Measurements from ENCODE around the gene MYMK. TPM values are rescaled to one million over a fixed set of nuclear protein-coding genes. Genes with fewer than 3 reads are reported as not detected.

Gene MYMK
- total and polyA plus RNA-seq, 2 of the 4 experiments (the other 2 are of a cell fraction): not detected

GRCh38 chr9:133492061-133493021 is 32.4 kb downstream of the MYMK start (continued):
- no peak for TF ChIP-seq MAFK (IDR thresholded peaks at IDR 0.05; ENCODE audit: low read depth, low read length)
- no peak for TF ChIP-seq BHLHE40 (IDR thresholded peaks at IDR 0.05; ENCODE audit: low read depth, low read length)

- Histone ChIP-seq H3K27me3 (ENCODE audit: control insufficient read depth, insufficient read depth, low read length) (peaks cover 37% of the 10 kb centered on the region; the same call in 1 of the 2 replicates), H3K36me3 (ENCODE audit: control insufficient read depth, insufficient read depth, low read length) (no peaks in the 10 kb centered on the region), H3K18ac (ENCODE audit: low read depth, low read length) (no peak overlapping the region), H3K9me3 (ENCODE audit: control insufficient read depth, insufficient read depth, low read length) (no peaks in the 10 kb centered on the region), H3K56ac (ENCODE audit: extremely low read depth, insufficient read depth, low read length) (no peak overlapping the region), H3K4me2 (ENCODE audit: low read depth, low read length) (no peak overlapping the region), H3K14ac (replicated peaks; ENCODE audit: low read depth, low read length) (no peak overlapping the region), H2BK15ac (ENCODE audit: low read depth, low read length) (no peak overlapping the region), H2BK20ac (ENCODE audit: low read depth, low read length) (no peak overlapping the region), H3K9ac (ENCODE audit: low read depth, low read length) (no peak overlapping the region), H3K79me1 (ENCODE audit: low read depth in 1 of 2, low read length in 2 of 2) (no peaks in the 10 kb centered on the region), H4K5ac (ENCODE audit: low read depth, low read length) (no peak overlapping the region), H4K20me1 (ENCODE audit: insufficient read depth, low read length) (0 out of 2 replicates have a peak, but pooled peaks cover 5% of the 10 kb centered on the region), H2AK5ac (ENCODE audit: low read depth, low read length) (no peak overlapping the region), H2BK120ac (ENCODE audit: low read depth, low read length) (no peak overlapping the region), H2BK5ac (ENCODE audit: low read depth, low read length, poor library complexity, severe bottlenecking) (no peak overlapping the region), H3K4me3 (ENCODE audit: insufficient read depth, low read depth, low read length) (no peak overlapping the region), H3K27ac (ENCODE audit: insufficient read depth, low read length) (no peak overlapping the region), H3K4me1 (ENCODE audit: control insufficient read depth, insufficient read depth, low read length) (peaks cover 4% of the 10 kb centered on the region; the same call in 1 of the 2 replicates), H2AFZ (replicated peaks; ENCODE audit: low read length, poor library complexity) (no peak overlapping the region), H4K91ac (ENCODE audit: insufficient read depth, low read depth, low read length) (no peak overlapping the region), H3K9me1 (ENCODE audit: insufficient read depth, low read length) (peaks cover 5% of the 10 kb centered on the region; the same call in 1 of the 2 replicates), H4K8ac (ENCODE audit: low read depth in 2 of 2, low read length in 2 of 2) (no peak overlapping the region), H3K23ac (ENCODE audit: low read depth, low read length) (no peak overlapping the region), H3K4ac (ENCODE audit: low read depth, low read length) (no peak overlapping the region), H2AK9ac (replicated peaks; ENCODE audit: low read depth, low read length, poor library complexity) (no peak overlapping the region)
- in situ Hi-C loops (cut with MboI; ENCODE audit: low sequenced_read_pairs) (loop anchor here (25.0 kb wide), 1 partner anchor 454 kb away; the partner anchor contains the start of gene GTF3C5), intact Hi-C loops (cut with micrococcal nuclease) (no loop called here), dilution Hi-C loops (cut with HindIII; ENCODE audit: low sequenced_read_pairs, unreplicated experiment) (no loop called here)
- DNase-seq (no peak), ATAC-seq (ENCODE audit: low read depth) (no peak)
- CTCF ChIA-PET: no interaction called here
- no TSS peak for BruUV-seq (replicated peaks)
- WGBS, 2 experiments (ENCODE audit: extremely low coverage in 2 of 2, insufficient read length in 1 of 2): 69% methylated on average over 3 of the region's 8 CpGs; no CpG with 5 or more reads in 1 of the 2 experiments
- POLR2A ChIA-PET (ENCODE audit: unreplicated experiment): no interaction called here
- no peak for TF ChIP-seq RAD21 (IDR thresholded peaks at IDR 0.05; ENCODE audit: low read length)
- TF ChIP-seq CHD1 (IDR thresholded peaks at IDR 0.05; ENCODE audit: low read depth, low read length): no peak
- no peak for TF ChIP-seq RFX5 (IDR thresholded peaks at IDR 0.05; ENCODE audit: low read depth, low read length)
- TF ChIP-seq MAFK (IDR thresholded peaks at IDR 0.05; ENCODE audit: low read depth, low read length): no peak
- no peak for TF ChIP-seq RCOR1 (IDR thresholded peaks at IDR 0.05; ENCODE audit: insufficient replicate concordance, low read length)
- TF ChIP-seq FOS (IDR thresholded peaks at IDR 0.05; ENCODE audit: low read depth, low read length): no peak
- TF ChIP-seq MAZ (IDR thresholded peaks at IDR 0.05; ENCODE audit: borderline replicate concordance, low read depth, low read length): no peak
- no peak for TF ChIP-seq BHLHE40 (IDR thresholded peaks at IDR 0.05; ENCODE audit: low read depth, low read length)
- TF ChIP-seq MXI1 (IDR thresholded peaks at IDR 0.05; ENCODE audit: borderline replicate concordance, low read depth, low read length): no peak
- TF ChIP-seq USF2 (IDR thresholded peaks at IDR 0.05; ENCODE audit: low read depth, low read length): no peak
- no peak for TF ChIP-seq NFE2L2 (IDR thresholded peaks at IDR 0.05; ENCODE audit: low read depth, low read length)
- no peak for TF ChIP-seq ELK1 (IDR thresholded peaks at IDR 0.05; ENCODE audit: borderline replicate concordance, low read depth, low read length)
Measured at GRCh38 chr9:133491656-133491925, 33.2 kb downstream of the MYMK start.
